HG02938 (cell line): ENCODE data around the gene RAI2.
"Not testable (repeated sequence)": the region's sequence is repeated elsewhere in the genome, so short reads cannot be mapped to it uniquely, and the experiment has no call there.

Experiments
- ATAC-seq: cut with Tn5 transposase; IDR thresholded peaks from one replicate; pipeline ENCODE4 v1.9.1; 2021; ENCODE audit warnings: mild to moderate bottlenecking, moderate library complexity; ENCODE audit not compliant: unreplicated experiment

RAI2 gene

DNA sequence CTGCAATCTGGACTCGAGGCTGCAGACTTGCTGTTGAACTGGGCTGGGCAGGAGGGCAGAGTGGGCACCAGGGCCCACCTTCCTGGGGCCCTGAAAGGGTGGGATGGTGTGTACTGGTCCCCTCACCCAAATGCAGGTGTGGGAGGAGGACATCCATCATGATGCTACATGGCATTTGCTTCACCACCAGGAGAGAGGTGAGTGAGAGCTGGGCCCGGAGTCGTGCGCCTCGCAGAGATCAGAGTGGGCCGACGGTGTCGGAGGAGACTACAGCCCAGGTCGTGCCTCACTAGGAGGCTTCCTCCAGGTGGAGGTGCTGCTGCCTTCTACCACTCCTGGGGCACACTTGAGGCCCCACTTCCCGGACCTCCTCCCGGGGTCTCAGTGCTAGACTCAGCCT is 73.5 kb downstream of the RAI2 start:
- no peak for ATAC-seq

DNA sequence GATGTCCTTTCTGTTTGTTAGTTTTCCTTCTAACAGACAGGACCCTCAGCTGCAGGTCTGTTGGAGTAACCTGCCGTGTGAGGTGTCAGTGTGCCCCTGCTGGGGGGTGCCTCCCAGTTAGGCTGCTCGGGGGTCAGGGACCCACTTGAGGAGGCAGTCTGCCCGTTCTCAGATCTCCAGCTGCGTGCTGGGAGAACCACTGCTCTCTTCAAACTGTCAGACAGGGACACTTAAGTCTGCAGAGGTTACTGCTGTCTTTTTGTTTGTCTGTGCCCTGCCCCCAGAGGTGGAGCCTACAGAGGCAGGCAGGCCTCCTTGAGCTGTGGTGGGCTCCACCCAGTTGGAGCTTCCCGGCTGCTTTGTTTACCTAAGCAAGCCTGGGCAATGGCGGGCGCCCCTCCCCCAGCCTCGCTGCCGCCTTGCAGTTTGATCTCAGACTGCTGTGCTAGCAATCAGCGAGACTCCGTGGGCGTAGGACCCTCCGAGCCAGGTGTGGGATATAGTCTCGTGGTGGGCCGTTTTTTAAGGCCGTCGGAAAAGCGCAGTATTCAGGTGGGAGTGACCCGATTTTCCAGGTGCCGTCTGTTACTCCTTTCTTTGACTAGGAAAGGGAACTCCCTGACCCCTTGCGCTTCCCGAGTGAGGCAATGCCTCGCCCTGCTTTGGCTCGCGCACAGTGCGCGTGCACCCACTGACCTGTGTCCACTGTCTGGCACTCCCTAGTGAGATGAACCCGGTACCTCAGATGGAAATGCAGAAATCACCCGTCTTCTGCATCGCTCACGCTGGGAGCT is 74.3 kb downstream of the RAI2 start:
- not testable (repeated sequence) for ATAC-seq

DNA sequence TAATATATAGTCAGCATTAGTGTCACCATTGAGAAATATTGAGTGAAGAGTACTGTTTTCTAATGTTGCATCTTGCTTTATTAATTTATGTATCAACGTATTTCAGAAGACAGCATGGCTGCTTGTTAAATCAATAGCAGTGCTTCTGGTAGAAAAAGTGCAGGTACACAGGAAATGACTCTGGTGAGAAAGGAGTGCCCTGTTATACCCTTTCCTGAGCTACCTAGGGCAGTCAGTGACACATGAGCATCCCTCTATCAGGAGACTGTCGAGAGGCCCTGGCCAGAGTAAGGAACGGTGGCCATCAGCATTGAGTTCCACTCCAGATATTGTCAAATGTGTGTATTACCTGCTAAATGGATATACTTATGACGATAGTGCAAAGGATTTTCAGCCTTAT is 81.7 kb downstream of the RAI2 start:
- no peak for ATAC-seq

DNA sequence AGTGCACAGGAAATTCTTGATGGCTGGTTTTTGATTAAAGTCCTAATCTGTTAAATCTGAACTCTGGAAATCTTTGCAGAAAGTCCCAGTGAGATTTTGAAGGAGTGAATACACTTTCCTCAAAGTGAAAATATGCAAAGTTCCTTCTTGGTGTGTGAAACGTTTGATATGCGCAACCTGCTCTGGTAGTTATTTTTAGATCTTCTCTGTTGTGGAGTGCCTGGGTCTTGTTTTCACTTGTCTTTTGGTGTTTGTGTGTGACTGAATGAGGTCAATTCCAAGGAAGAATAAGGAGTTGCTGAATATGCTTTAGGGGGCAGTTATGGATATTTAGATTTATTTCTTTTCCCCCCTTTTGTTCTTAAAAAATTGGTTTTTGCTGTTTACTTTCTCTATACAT is 82.1 kb downstream of the RAI2 start:
- ATAC-seq, result no peak

DNA sequence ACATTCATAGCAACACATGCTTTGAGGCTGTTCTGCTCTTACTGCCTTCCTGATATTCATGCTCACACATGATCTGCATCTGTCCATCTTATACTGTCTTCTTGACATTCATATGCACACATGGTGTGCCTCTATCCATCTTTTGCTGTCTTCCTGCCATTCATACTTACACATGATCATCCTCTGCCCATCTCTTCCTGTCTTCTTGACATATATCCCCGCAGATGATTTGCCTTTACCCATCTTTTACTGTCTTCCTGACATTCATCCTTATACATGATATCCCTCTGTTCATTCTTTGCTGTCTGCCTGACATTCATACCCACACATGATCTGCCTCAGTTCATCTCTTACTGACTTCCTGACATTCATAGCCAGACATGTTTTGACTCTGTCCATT is 87.0 kb downstream of the RAI2 start:
- ATAC-seq, result no peak

DNA sequence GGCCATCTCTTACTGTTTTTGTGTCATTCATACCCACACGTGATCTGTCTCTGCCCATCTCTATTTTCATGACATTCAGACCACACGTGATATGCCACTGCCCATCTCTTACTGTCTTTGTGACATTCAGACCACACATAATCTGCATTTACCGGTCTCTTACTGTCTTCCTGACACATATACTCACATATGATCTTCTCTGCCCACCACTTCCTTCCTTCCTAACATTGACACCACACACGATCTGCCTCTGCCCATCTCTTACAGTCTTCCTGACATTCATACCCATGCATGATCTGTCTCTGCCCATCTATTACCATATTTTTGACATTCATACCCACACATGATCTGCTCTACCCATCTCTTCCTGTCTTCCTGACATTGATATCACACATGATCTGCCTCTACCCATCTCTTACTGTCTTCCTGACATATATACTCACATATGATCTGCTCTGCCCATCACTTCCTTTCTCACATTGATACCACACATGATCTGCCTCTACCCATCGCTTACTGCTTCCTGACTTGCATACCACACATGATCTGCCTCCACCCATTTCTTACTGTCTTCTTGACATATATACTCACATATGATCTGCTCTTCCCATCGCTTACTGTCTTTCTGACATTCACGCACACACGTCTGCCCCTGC is 87.7 kb downstream of the RAI2 start:
- no peak for ATAC-seq

DNA sequence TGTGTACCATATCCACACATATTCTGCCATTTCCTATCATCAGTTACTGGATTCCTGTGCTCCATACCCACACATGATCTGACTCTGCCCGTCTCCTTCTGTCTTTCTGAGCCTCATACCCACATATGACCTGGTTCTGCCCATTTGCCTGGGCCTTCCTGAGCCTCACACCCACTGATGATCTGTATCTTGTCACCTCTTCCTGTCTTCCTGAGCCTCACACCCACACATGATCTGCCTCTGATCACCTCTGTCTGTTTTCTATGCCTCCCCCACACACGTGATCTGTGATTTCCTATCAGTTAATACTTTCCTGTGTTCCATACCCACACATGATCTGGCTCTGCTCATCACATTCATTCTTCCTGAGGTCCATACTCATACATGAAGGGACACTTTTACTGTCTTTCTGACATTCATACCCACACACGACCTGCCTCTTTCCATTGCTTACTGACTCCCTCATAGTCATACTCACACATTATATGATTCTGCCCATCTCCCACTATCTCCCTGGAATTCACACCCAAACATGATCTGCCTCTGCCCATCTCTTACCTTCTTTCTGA is 91.3 kb downstream of the RAI2 start:
- ATAC-seq, result no peak

DNA sequence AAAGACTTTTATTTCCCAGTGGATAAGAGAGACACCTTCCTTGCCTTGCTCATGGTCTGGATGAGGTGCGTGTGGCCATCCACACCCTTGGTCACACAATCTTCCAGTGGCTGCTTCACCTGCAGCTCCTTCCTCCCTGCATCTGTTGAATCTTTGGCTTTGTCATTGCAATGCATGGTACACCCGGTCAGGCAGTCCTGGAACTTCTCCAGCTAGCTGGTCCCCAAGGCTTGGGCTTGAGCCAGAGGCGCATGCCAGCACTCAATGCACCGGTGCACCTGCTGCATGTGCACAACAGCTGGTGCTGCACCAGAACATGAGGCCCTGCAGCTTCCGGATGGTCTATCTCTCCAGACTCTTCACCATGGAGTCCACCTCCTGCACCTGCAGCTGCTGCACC is 92.1 kb downstream of the RAI2 start:
- no peak for ATAC-seq

DNA sequence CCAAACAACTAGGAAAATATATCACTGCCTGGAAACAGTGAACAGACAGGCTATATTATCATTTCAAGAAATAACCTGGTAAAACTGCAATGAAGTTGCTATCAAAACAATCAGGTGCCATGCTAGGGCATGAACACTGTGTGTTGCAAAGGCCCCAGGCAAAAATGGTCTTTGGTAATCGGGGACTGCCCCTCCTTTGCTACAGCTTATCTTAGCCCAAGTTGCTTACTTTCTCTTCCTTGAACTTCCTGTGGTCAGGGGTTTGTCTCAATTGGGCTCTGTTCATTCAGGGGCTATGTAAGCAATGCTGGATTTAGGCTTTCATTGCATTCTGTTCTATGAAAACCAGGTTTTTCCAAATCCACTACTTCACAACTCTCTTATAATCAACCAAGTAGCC is 93.4 kb downstream of the RAI2 start:
- ATAC-seq, result no peak

DNA sequence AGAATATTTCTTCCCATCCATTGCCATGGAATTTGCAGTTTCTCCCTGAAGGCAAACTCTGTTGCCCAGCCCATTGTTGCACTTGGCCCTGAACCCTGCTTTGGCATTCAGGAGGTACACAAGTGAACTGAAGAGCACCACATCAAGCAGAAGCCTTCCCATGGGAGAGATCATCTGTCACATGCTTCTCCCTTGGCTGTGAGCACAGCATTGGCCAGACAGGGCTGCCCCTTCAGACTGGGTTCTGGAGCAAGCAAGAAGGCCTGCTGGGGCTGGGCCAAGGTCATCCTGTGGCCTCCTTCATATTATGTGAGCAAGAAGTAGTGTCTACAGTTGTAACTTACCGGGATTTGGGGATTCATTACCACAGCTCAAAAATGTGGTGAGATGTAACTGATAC is 101.1 kb downstream of the RAI2 start:
- no peak for ATAC-seq

DNA sequence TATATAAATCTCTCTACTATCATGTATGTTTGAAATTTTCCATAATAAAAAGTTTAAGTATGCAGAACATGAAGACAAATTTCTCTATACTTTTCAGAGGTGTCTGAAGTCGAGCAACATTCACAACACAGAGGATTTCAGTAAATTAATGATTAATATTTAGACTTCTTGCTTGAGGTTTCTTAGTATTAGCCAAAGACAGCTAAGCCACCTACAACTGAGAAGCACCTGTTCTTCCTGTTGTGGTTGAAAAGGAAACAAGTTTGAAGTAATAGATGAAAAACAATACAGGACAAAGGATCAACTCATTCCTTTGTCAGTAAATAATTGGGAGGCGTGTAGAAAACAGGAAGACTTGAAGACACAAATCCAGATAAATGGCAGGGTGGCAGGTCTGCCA is 102.7 kb downstream of the RAI2 start:
- ATAC-seq, result peak; percentile 92

DNA sequence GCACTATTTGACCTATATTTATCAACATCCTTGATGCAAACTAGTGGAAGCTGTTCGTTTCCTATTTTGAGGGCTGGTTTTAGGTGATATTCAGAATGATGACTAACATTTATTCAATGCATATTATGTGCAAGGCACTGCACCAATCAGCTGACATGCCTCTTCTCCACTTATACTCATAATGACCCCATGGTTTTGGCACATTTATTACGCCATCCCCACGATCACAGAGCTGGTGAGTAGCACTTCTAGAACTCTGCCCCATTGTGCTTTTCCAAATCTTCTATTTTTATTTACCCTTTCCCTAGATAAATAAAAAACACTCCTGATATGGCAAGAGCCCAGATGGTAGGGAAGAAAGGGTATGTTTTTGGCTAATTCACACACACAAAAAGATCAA is 110.7 kb downstream of the RAI2 start:
- no peak for ATAC-seq
